GM18499 (cell line): ENCODE measurements around the gene RAB6C.
"Not testable (repeated sequence)": the region's sequence is repeated elsewhere in the genome, so short reads cannot be mapped to it uniquely, and the experiment has no call there.

ENCODE experiments used
- ATAC-seq: cut with Tn5 transposase; IDR thresholded peaks from one replicate; pipeline ENCODE4 v1.9.1; 2021; ENCODE audit warnings: moderate number of reproducible peaks; ENCODE audit not compliant: insufficient read depth, unreplicated experiment

Gene RAB6C

GRCh38 chr2:129992415-129993006 is 13.0 kb downstream of the RAB6C start:
- not testable (repeated sequence) for ATAC-seq

- ATAC-seq = not testable (repeated sequence)
Measured at GRCh38 chr2:129993151-129993550, 13.7 kb downstream of the RAB6C start.

GRCh38 chr2:129996657-129997237 is 17.3 kb downstream of the RAB6C start:
- not testable (repeated sequence) for ATAC-seq

DNA sequence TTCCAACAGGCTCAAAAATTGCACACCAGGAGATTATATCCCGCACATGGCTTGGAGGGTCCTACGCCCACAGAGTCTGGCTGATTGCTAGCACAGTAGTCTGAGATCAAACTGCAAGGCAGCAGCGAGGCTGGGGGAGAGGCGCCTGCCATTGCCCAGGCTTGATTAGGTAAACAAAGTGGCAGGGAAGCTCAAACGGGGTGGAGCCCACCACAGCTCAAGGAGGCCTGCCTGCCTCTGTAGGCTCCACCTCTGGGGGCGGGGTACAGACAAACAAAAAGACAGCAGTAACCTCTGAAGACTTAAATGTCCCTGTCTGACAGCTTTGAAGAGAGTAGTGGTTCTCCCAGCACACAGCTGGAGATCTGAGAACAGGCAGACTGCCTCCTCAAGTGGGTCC is 19.3 kb downstream of the RAB6C start:
- not testable (repeated sequence) for ATAC-seq

DNA sequence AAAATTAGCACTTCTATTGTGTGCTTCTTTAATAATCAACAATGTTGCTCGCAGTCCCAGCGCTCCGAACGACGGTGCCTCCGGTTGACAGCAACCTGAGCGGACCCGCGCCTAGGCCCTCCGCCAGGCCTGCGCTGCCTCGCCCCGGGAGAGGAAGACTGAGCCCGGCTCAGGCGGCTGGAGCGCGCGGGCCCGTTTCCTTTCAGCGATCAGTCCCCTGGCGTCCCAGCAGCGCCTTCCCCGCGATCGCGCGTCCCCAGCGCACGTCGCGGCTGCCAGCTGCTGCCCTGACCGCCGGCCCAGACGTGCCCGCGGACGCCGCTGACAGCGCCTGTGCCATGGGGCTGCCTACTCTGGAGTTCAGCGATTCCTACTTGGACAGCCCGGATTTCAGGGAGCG is 26.4 kb downstream of the RAB6C start:
- not testable (repeated sequence) for ATAC-seq

GRCh38 chr2:130016701-130017100 is 37.2 kb downstream of the RAB6C start:
- not testable (repeated sequence) for ATAC-seq

DNA sequence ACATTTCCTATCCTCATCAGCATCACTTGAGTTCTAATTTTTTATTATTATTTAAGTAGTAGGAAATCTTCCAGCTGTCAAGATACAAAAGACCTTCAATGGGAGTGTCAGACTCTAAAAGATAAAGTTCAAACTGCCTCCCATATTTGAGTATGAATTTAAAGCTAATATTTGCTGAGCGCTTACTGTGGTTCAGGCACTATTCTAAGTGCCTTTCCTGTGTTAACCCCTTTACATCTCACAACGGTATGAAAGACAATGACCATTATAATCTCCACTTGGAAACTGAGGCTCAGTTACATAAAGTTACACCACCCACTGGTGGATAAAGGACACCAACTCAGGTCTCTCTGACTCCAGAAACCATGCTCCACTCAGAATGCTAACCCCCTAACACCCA is 39.9 kb downstream of the RAB6C start:
- no peak for ATAC-seq

- ATAC-seq = not testable (repeated sequence)
Measured at GRCh38 chr2:130020069-130020468, 40.6 kb downstream of the RAB6C start.

- ATAC-seq = not testable (repeated sequence)
Measured at GRCh38 chr2:130025931-130026330, 46.5 kb downstream of the RAB6C start.
